ENCODE measurements around the gene CHPF. TPM values are rescaled to one million over a fixed set of nuclear protein-coding genes. Genes with fewer than 3 reads are reported as not detected.

Gene CHPF
- total RNA-seq, 4 donors from 2014 or later = 7.8 to 41.6 (median 24.7) TPM

GRCh38 chr2:219526320-219527075 lies 17.1 kb downstream of the CHPF start:
- TF ChIP-seq CTCF (IDR thresholded peaks at IDR 0.05; ENCODE audit: low read depth) = no peak

- no peak for TF ChIP-seq CTCF (IDR thresholded peaks at IDR 0.05; ENCODE audit: low read depth)
These were observed 17.9 kb downstream of the CHPF start for GRCh38 chr2:219525533-219526232.

GRCh38 chr2:219524817-219525216 lies 18.8 kb downstream of the CHPF start:
- no peak for TF ChIP-seq CTCF (IDR thresholded peaks at IDR 0.05; ENCODE audit: low read depth)

GRCh38 chr2:219523031-219523671 lies 20.5 kb downstream of the CHPF start:
- TF ChIP-seq CTCF (IDR thresholded peaks at IDR 0.05; ENCODE audit: low read depth) = no peak

- TF ChIP-seq CTCF (IDR thresholded peaks at IDR 0.05; ENCODE audit: low read depth) = no peak
These were observed 21.2 kb downstream of the CHPF start for GRCh38 chr2:219522111-219523030.

- no peak for TF ChIP-seq CTCF (IDR thresholded peaks at IDR 0.05; ENCODE audit: low read depth)
These were observed 22.3 kb downstream of the CHPF start for GRCh38 chr2:219521066-219521880.
